ENCODE data around the gene DMPK. TPM values are rescaled to one million over a fixed set of nuclear protein-coding genes. Genes with fewer than 3 reads are reported as not detected.

DMPK gene
- polyA plus RNA-seq, 1 of the 3 experiments (the other 2 are of a cell fraction), result 92.2 TPM

DNA sequence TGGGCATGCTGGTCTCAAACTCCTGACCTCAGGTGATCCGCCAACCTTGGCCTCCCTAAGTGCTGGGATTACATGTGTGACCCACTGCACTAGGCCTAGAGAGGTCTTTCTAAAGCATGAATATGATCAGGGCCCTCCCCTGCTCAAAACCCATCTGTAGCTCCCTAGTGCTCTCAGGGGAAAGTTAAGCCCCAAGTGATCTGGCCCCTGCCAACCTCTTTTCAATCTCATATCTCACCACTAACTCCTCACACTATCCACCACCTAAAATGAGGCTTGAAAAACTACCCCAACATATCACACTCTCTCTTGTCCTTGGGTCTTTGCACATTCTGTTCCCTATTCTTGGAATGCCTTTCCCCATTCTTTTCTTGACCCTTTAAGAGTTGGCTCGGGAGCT is 12.3 kb upstream of the DMPK start:
- H3K4me1 ChIP-seq (ENCODE audit: control insufficient read depth in 1 of 2, insufficient read depth in 2 of 2, low read depth in 1 of 2, low read length in 1 of 2), result peaks cover 0 to 20% of the 10 kb centered on the region in 2 experiments; a peak in 1 of 4 replicates
- H3K79me2 ChIP-seq (ENCODE audit: insufficient read depth), result peaks cover 26% of the 10 kb centered on the region
- no peak for DNase-seq
- H3F3A ChIP-seq (replicated peaks; ENCODE audit: insufficient read depth), result no peaks in the 10 kb centered on the region
- POLR2A ChIA-PET, result no interaction called here
- no peaks in the 10 kb centered on the region for H3K9me3 ChIP-seq
- no peak for TF ChIP-seq NFIC (IDR thresholded peaks at IDR 0.05; ENCODE audit: borderline replicate concordance)
- no peak for TF ChIP-seq MXI1 (IDR thresholded peaks at IDR 0.05; ENCODE audit: low read depth, low read length)
- no peak overlapping the region for H3K4me3 ChIP-seq (ENCODE audit: low read depth in 2 of 2, low read length in 1 of 2)
- peaks cover 4 to 12% of the 10 kb centered on the region in 2 experiments for H3K36me3 ChIP-seq (replicated peaks in 1 of 2; ENCODE audit: control insufficient read depth in 1 of 2, insufficient read depth in 2 of 2, low read length in 1 of 2)
- no peaks in the 10 kb centered on the region for H3K9me2 ChIP-seq
- H3K4me2 ChIP-seq, result no peak overlapping the region
- CTCF ChIA-PET, result interaction anchor here (1.1 to 2.9 kb wide), 4 partner anchors 23 to 88 kb away, joined by 3 to 14 read pairs (median 8); partner anchors contain the start of gene SIX5
- H4K20me1 ChIP-seq (ENCODE audit: insufficient read depth), result no peaks in the 10 kb centered on the region
- no peak overlapping the region for H3K9ac ChIP-seq
- H3K27ac ChIP-seq (ENCODE audit: low read depth in 2 of 2, low read length in 1 of 2), result no peak overlapping the region
- WGBS (ENCODE audit: low lambda C conversion rate), result 79% methylated on average over 2 of the region's 2 CpGs
- H3K27me3 ChIP-seq (ENCODE audit: insufficient read depth), result no peaks in the 10 kb centered on the region
- no peak overlapping the region for H2AFZ ChIP-seq (ENCODE audit: low read depth)

DNA sequence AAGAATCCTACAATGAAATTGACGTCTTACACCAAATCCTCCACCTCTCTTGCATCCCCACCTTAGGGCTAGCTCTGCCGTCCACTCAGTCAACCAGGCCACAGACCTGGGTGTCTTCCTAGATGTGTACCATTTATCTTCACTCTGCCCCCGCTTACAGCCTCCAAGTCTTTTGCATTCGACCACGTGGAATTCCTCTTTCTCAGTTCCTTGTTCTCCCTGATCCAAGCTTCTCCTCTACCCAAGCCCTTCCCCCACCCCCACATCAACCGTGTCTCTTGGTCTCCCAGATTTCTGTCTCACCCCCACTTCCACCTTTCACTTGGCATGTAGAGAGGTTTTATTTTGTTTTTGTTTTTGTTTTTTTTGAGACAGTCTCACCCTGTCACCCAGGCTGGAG is 11.6 kb upstream of the DMPK start:
- no peaks in the 10 kb centered on the region for H3F3A ChIP-seq (replicated peaks; ENCODE audit: insufficient read depth)
- WGBS (ENCODE audit: low lambda C conversion rate), result 75% methylated on average over 6 of the region's 6 CpGs
- TF ChIP-seq ELF1 (IDR thresholded peaks at IDR 0.05) (no peak), NRF1 (IDR thresholded peaks at IDR 0.05; ENCODE audit: low read depth, low read length) (no peak), EP300 (IDR thresholded peaks at IDR 0.05; ENCODE audit: borderline replicate concordance in 1 of 2, low read depth in 1 of 2, low read length in 1 of 2) (no peak), NFIC (IDR thresholded peaks at IDR 0.05; ENCODE audit: borderline replicate concordance) (no peak), RCOR1 (IDR thresholded peaks at IDR 0.05; ENCODE audit: low read length) (no peak), FOXM1 (IDR thresholded peaks at IDR 0.05; ENCODE audit: low read depth) (no peak), TEAD4 (IDR thresholded peaks at IDR 0.05; ENCODE audit: borderline replicate concordance, insufficient read depth) (no peak), FOXJ3 (CRISPR knock-in tag; IDR thresholded peaks at IDR 0.05) (no peak), EZH2phosphoT487 (IDR thresholded peaks at IDR 0.05; ENCODE audit: borderline replicate concordance, low read depth) (no peak), CHD2 (IDR thresholded peaks at IDR 0.05; ENCODE audit: low read length, partially characterized antibody) (no peak), MEF2A (IDR thresholded peaks at IDR 0.05; ENCODE audit: borderline replicate concordance, low read depth) (no peak), GATA2 (CRISPR knock-in tag; IDR thresholded peaks at IDR 0.05) (no peak), MXI1 (IDR thresholded peaks at IDR 0.05; ENCODE audit: low read depth, low read length) (no peak), SIN3A (IDR thresholded peaks at IDR 0.05; ENCODE audit: borderline replicate concordance, low read depth, low read length) (no peak)
- TF ChIP-seq, protein P1, sequence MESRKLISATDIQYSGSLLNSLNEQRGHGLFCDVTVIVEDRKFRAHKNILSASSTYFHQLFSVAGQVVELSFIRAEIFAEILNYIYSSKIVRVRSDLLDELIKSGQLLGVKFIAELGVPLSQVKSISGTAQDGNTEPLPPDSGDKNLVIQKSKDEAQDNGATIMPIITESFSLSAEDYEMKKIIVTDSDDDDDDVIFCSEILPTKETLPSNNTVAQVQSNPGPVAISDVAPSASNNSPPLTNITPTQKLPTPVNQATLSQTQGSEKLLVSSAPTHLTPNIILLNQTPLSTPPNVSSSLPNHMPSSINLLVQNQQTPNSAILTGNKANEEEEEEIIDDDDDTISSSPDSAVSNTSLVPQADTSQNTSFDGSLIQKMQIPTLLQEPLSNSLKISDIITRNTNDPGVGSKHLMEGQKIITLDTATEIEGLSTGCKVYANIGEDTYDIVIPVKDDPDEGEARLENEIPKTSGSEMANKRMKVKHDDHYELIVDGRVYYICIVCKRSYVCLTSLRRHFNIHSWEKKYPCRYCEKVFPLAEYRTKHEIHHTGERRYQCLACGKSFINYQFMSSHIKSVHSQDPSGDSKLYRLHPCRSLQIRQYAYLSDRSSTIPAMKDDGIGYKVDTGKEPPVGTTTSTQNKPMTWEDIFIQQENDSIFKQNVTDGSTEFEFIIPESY (IDR thresholded peaks at IDR 0.05; ENCODE audit: borderline replicate concordance, low read depth), result no peak
- TF ChIP-seq, protein P2, sequence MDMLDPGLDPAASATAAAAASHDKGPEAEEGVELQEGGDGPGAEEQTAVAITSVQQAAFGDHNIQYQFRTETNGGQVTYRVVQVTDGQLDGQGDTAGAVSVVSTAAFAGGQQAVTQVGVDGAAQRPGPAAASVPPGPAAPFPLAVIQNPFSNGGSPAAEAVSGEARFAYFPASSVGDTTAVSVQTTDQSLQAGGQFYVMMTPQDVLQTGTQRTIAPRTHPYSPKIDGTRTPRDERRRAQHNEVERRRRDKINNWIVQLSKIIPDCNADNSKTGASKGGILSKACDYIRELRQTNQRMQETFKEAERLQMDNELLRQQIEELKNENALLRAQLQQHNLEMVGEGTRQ (IDR thresholded peaks at IDR 0.05; ENCODE audit: borderline replicate concordance, low read depth, low read length), result no peak
- TF ChIP-seq, protein P3, sequence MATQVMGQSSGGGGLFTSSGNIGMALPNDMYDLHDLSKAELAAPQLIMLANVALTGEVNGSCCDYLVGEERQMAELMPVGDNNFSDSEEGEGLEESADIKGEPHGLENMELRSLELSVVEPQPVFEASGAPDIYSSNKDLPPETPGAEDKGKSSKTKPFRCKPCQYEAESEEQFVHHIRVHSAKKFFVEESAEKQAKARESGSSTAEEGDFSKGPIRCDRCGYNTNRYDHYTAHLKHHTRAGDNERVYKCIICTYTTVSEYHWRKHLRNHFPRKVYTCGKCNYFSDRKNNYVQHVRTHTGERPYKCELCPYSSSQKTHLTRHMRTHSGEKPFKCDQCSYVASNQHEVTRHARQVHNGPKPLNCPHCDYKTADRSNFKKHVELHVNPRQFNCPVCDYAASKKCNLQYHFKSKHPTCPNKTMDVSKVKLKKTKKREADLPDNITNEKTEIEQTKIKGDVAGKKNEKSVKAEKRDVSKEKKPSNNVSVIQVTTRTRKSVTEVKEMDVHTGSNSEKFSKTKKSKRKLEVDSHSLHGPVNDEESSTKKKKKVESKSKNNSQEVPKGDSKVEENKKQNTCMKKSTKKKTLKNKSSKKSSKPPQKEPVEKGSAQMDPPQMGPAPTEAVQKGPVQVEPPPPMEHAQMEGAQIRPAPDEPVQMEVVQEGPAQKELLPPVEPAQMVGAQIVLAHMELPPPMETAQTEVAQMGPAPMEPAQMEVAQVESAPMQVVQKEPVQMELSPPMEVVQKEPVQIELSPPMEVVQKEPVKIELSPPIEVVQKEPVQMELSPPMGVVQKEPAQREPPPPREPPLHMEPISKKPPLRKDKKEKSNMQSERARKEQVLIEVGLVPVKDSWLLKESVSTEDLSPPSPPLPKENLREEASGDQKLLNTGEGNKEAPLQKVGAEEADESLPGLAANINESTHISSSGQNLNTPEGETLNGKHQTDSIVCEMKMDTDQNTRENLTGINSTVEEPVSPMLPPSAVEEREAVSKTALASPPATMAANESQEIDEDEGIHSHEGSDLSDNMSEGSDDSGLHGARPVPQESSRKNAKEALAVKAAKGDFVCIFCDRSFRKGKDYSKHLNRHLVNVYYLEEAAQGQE (IDR thresholded peaks at IDR 0.05; ENCODE audit: low read depth, low read length), result no peak
- TF ChIP-seq, protein P4, sequence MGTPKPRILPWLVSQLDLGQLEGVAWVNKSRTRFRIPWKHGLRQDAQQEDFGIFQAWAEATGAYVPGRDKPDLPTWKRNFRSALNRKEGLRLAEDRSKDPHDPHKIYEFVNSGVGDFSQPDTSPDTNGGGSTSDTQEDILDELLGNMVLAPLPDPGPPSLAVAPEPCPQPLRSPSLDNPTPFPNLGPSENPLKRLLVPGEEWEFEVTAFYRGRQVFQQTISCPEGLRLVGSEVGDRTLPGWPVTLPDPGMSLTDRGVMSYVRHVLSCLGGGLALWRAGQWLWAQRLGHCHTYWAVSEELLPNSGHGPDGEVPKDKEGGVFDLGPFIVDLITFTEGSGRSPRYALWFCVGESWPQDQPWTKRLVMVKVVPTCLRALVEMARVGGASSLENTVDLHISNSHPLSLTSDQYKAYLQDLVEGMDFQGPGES (IDR thresholded peaks at IDR 0.05; ENCODE audit: low read depth, low read length), result no peak

More for the DNA sequence above, 11.6 kb upstream of the DMPK start:
- DNase-seq, result no peak
- Histone ChIP-seq H3K9ac (no peak overlapping the region), H3K27ac (ENCODE audit: low read depth in 2 of 2, low read length in 1 of 2) (no peak overlapping the region), H3K4me3 (ENCODE audit: low read depth in 2 of 2, low read length in 1 of 2) (no peak overlapping the region), H3K9me3 (no peaks in the 10 kb centered on the region), H3K79me2 (ENCODE audit: insufficient read depth) (peaks cover 34% of the 10 kb centered on the region), H3K27me3 (ENCODE audit: insufficient read depth) (no peaks in the 10 kb centered on the region), H3K4me2 (no peak overlapping the region), H3K9me2 (no peaks in the 10 kb centered on the region), H2AFZ (ENCODE audit: low read depth) (no peak overlapping the region), H4K20me1 (ENCODE audit: insufficient read depth) (no peaks in the 10 kb centered on the region), H3K36me3 (replicated peaks in 1 of 2; ENCODE audit: control insufficient read depth in 1 of 2, insufficient read depth in 2 of 2, low read length in 1 of 2) (peaks cover 11 to 18% of the 10 kb centered on the region in 2 experiments), H3K4me1 (ENCODE audit: control insufficient read depth in 1 of 2, insufficient read depth in 2 of 2, low read depth in 1 of 2, low read length in 1 of 2) (peaks cover 0 to 18% of the 10 kb centered on the region in 2 experiments; a peak in 1 of 4 replicates)
- POLR2A ChIA-PET, result no interaction called here
- CTCF ChIA-PET, result interaction anchor here (1.4 to 3.9 kb wide), 3 partner anchors 23 to 89 kb away, joined by 3 to 33 read pairs (median 13); partner anchors contain the start of gene SIX5
